HEK293 (cell line): Measurements from ENCODE around the gene FBRSL1.

Experiments used
- CTCF ChIA-PET: fragments of 350-600 bp; formaldehyde crosslinking; extraction: SDS; loops from one replicate; lab custom pipeline; 2021; ENCODE audit warnings: antibody characterized with exemption; lab: Yijun Ruan, JAX
- POLR2A ChIA-PET: fragments of 300-600 bp; formaldehyde crosslinking; extraction: SDS; loops from one replicate; lab custom pipeline; 2020; ENCODE audit warnings: antibody characterized with exemption, inconsistent platforms; lab: Yijun Ruan, JAX
- H3K27ac ChIP-seq: fragments of 200-500 bp; sonication (Bioruptor generic); 2 replicates; pipeline ENCODE4 v1.5.1; 2014; ENCODE audit warnings: low read depth, low read length, control low read depth, inconsistent platforms; ENCODE audit errors: extremely low read depth
- H3K36me3 ChIP-seq, 2 experiments: fragments of 200-500 bp in 1 of 2; sonication (Bioruptor generic) in 1 of 2; 1 replicate in 1 of 2; 2 replicates in 1 of 2; pipeline ENCODE4 v1.5.1; 2014 to 2017; ENCODE audit warnings: inconsistent platforms in 2 of 2, low read length in 2 of 2; ENCODE audit not compliant: control insufficient read depth in 2 of 2, insufficient read depth in 1 of 2
- H3K4me1 ChIP-seq: fragments of 200-500 bp; sonication (Bioruptor generic); 2 replicates; pipeline ENCODE4 v1.5.1; 2014; ENCODE audit warnings: mild to moderate bottlenecking, low read length, inconsistent platforms; ENCODE audit not compliant: control insufficient read depth, insufficient read depth
- H3K4me3 ChIP-seq: 2 replicates; pipeline ENCODE4 v1.5.1; 2011; ENCODE audit warnings: low read depth, mild to moderate bottlenecking, control low read depth, low read length, moderate library complexity
- H3K9me3 ChIP-seq: fragments of 200-500 bp; sonication (Bioruptor generic); 2 replicates; pipeline ENCODE4 v1.5.1; 2014; ENCODE audit warnings: low read depth, low read length, inconsistent platforms; ENCODE audit not compliant: control insufficient read depth, insufficient read depth
- GLIS2 ChIP-seq: fragments of 450-650 bp; formaldehyde crosslinking; IDR thresholded peaks from 2 replicates; pipeline ENCODE4 v1.5.1; 2016; ENCODE audit warnings: missing biosample characterization, missing genetic modification characterization
- KLF10 ChIP-seq: fragments of 450-650 bp; IDR thresholded peaks from 2 replicates; pipeline ENCODE4 v1.5.1; 2018; ENCODE audit warnings: missing biosample characterization, mild to moderate bottlenecking, missing genetic modification characterization
- KLF8 ChIP-seq: fragments of 450-650 bp; formaldehyde crosslinking; IDR thresholded peaks from 2 replicates; pipeline ENCODE4 v1.5.1; 2016; ENCODE audit warnings: missing biosample characterization, missing genetic modification characterization
- SP2 ChIP-seq: fragments of 450-650 bp; formaldehyde crosslinking; IDR thresholded peaks from 2 replicates; pipeline ENCODE4 v1.5.1; 2016; ENCODE audit warnings: missing biosample characterization, missing genetic modification characterization
- ZBTB48 ChIP-seq: fragments of 450-650 bp; formaldehyde crosslinking; IDR thresholded peaks from 2 replicates; pipeline ENCODE4 v1.5.1; 2016; ENCODE audit warnings: missing biosample characterization, missing genetic modification characterization
- ZNF121 ChIP-seq: fragments of 450-650 bp; formaldehyde crosslinking; IDR thresholded peaks from 2 replicates; pipeline ENCODE4 v1.5.1; 2016; ENCODE audit warnings: missing biosample characterization, missing genetic modification characterization
- ZNF157 ChIP-seq: fragments of 450-650 bp; formaldehyde crosslinking; IDR thresholded peaks from 2 replicates; pipeline ENCODE4 v1.5.1; 2016; ENCODE audit warnings: missing biosample characterization, missing genetic modification characterization
- ZNF658 ChIP-seq: fragments of 450-650 bp; formaldehyde crosslinking; IDR thresholded peaks from 2 replicates; pipeline ENCODE4; 2016; ENCODE audit warnings: missing biosample characterization, missing genetic modification characterization
- ZNF747 ChIP-seq: fragments of 450-650 bp; formaldehyde crosslinking; IDR thresholded peaks from 2 replicates; pipeline ENCODE4 v1.5.1; 2016; ENCODE audit warnings: missing biosample characterization, missing genetic modification characterization
- ZNF76 ChIP-seq: fragments of 450-650 bp; formaldehyde crosslinking; IDR thresholded peaks from 2 replicates; pipeline ENCODE4; 2016; ENCODE audit warnings: low read depth, missing biosample characterization, missing genetic modification characterization, borderline replicate concordance
- ZSCAN23 ChIP-seq: fragments of 450-650 bp; formaldehyde crosslinking; IDR thresholded peaks from 2 replicates; pipeline ENCODE4 v1.5.1; 2016; ENCODE audit warnings: missing biosample characterization, missing genetic modification characterization
- ZSCAN30 ChIP-seq: fragments of 450-650 bp; IDR thresholded peaks from 2 replicates; pipeline ENCODE4 v1.5.1; 2018; ENCODE audit warnings: missing biosample characterization, mild to moderate bottlenecking, missing genetic modification characterization, moderate library complexity
- TF ChIP-seq, protein P1 (sequence below): fragments of 450-650 bp; formaldehyde crosslinking; IDR thresholded peaks from 2 replicates; pipeline ENCODE4 v1.5.1; 2016; ENCODE audit warnings: missing biosample characterization, missing genetic modification characterization
- TF ChIP-seq, protein P2 (sequence below): fragments of 450-650 bp; formaldehyde crosslinking; IDR thresholded peaks from 2 replicates; pipeline ENCODE4 v1.5.1; 2016; ENCODE audit warnings: missing biosample characterization, missing genetic modification characterization
- TF ChIP-seq, protein P3 (sequence below): fragments of 450-650 bp; formaldehyde crosslinking; IDR thresholded peaks from 2 replicates; pipeline ENCODE4 v1.5.1; 2016; ENCODE audit warnings: missing biosample characterization, missing genetic modification characterization, low read depth
- TF ChIP-seq, protein P4 (sequence below): fragments of 450-650 bp; formaldehyde crosslinking; IDR thresholded peaks from 2 replicates; pipeline ENCODE4 v1.5.1; 2016; ENCODE audit warnings: missing biosample characterization, missing genetic modification characterization
- TF ChIP-seq, protein P5 (sequence below): fragments of 450-650 bp; formaldehyde crosslinking; IDR thresholded peaks from 2 replicates; pipeline ENCODE4 v1.5.1; 2017; ENCODE audit warnings: missing biosample characterization, missing genetic modification characterization

The FBRSL1 gene

DNA sequence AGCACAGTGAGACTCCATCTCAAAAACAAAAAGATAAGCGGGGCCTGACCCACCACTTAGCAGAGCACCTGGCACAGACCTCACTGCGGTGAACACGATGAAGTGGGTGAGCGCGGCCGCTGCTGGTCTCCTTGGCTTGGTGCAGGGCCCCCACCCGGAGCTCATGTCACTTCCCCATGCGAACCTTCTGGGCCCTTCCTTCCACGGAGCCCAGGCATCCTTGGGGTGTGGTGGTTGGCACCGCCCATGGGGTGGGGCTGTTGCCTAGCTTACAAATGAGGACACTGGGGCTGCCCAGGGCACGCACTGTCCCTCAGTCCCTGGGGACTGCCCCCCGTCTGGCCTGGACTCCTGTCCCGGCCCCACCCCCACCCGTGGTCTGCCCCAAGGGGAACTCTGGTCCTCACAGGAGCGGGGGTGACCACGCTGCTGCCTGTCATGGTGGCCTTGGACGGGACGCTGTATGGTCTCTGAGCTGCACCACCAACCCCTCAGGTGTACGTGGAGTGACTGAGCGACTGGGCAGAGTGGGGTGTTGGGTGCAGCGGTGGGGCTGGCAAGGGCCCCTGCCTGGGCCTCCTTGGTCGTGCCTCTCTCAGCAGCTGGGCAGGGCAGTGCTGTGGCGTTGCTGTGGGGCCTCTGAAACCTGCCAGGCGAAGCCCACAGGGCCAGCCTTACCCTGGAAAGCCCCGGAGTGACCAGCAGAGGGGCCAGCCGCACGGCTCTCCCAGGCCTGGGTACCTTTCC is 15.3 kb downstream of the FBRSL1 start (continued):
- TF ChIP-seq, protein P1, sequence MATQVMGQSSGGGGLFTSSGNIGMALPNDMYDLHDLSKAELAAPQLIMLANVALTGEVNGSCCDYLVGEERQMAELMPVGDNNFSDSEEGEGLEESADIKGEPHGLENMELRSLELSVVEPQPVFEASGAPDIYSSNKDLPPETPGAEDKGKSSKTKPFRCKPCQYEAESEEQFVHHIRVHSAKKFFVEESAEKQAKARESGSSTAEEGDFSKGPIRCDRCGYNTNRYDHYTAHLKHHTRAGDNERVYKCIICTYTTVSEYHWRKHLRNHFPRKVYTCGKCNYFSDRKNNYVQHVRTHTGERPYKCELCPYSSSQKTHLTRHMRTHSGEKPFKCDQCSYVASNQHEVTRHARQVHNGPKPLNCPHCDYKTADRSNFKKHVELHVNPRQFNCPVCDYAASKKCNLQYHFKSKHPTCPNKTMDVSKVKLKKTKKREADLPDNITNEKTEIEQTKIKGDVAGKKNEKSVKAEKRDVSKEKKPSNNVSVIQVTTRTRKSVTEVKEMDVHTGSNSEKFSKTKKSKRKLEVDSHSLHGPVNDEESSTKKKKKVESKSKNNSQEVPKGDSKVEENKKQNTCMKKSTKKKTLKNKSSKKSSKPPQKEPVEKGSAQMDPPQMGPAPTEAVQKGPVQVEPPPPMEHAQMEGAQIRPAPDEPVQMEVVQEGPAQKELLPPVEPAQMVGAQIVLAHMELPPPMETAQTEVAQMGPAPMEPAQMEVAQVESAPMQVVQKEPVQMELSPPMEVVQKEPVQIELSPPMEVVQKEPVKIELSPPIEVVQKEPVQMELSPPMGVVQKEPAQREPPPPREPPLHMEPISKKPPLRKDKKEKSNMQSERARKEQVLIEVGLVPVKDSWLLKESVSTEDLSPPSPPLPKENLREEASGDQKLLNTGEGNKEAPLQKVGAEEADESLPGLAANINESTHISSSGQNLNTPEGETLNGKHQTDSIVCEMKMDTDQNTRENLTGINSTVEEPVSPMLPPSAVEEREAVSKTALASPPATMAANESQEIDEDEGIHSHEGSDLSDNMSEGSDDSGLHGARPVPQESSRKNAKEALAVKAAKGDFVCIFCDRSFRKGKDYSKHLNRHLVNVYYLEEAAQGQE (tag by site-specific recombination) = no peak
- TF ChIP-seq ZNF658 (no peak), ZNF121 (tag by site-specific recombination) (peak; percentile 78), ZNF76 (tag by site-specific recombination) (no peak), ZBTB48 (no peak), ZSCAN30 (tag by site-specific recombination) (no peak), ZNF747 (tag by site-specific recombination) (no peak), KLF8 (tag by site-specific recombination) (peak; percentile 23; the same call in 1 of the 2 replicates), GLIS2 (peak; percentile 35), KLF10 (tag by site-specific recombination) (no peak)
- TF ChIP-seq, protein P2, sequence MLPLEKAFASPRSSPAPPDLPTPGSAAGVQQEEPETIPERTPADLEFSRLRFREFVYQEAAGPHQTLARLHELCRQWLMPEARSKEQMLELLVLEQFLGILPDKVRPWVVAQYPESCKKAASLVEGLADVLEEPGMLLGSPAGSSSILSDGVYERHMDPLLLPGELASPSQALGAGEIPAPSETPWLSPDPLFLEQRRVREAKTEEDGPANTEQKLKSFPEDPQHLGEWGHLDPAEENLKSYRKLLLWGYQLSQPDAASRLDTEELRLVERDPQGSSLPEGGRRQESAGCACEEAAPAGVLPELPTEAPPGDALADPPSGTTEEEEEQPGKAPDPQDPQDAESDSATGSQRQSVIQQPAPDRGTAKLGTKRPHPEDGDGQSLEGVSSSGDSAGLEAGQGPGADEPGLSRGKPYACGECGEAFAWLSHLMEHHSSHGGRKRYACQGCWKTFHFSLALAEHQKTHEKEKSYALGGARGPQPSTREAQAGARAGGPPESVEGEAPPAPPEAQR (tag by site-specific recombination) = no peak

DNA sequence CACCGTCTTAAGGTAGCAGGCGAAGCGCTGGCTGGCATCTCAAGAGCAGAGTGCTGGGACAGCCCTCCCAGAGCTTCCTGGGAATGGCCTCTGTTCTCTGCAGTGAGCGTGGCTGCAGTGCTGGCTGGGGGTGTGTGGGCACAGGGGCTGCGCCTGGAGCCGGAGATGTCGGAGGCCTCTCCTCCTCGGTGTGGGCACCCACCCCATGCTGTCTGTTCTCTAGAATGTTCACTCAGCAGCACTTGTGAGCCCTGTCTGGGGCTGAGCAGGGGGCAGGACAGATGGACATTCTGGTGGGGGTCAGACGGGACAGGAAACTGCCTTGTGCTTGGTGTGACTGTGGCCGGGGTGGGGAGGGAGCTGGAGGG is 15.9 kb downstream of the FBRSL1 start:
- ChIA-PET POLR2A (no interaction called here), CTCF (interaction anchor here (0.8 to 1.6 kb wide), 2 partner anchors 18 to 55 kb away, joined by 3 to 6 read pairs; no protein-coding TSS in a partner anchor)
- H3K9me3 ChIP-seq = no peaks in the 10 kb centered on the region
- no peak overlapping the region for H3K4me3 ChIP-seq
- TF ChIP-seq ZNF157 = no peak
- TF ChIP-seq ZSCAN23 (tag by site-specific recombination) = no peak
- peak; percentile 37; the same call in 1 of the 2 replicates for TF ChIP-seq SP2 (tag by site-specific recombination)
- TF ChIP-seq GLIS2 = no peak
- TF ChIP-seq, protein P3, sequence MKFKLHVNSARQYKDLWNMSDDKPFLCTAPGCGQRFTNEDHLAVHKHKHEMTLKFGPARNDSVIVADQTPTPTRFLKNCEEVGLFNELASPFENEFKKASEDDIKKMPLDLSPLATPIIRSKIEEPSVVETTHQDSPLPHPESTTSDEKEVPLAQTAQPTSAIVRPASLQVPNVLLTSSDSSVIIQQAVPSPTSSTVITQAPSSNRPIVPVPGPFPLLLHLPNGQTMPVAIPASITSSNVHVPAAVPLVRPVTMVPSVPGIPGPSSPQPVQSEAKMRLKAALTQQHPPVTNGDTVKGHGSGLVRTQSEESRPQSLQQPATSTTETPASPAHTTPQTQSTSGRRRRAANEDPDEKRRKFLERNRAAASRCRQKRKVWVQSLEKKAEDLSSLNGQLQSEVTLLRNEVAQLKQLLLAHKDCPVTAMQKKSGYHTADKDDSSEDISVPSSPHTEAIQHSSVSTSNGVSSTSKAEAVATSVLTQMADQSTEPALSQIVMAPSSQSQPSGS (tag by site-specific recombination) = no peak
- TF ChIP-seq, protein P4, sequence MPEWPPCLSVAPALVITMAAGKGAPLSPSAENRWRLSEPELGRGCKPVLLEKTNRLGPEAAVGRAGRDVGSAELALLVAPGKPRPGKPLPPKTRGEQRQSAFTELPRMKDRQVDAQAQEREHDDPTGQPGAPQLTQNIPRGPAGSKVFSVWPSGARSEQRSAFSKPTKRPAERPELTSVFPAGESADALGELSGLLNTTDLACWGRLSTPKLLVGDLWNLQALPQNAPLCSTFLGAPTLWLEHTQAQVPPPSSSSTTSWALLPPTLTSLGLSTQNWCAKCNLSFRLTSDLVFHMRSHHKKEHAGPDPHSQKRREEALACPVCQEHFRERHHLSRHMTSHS (tag by site-specific recombination) = no peak
- TF ChIP-seq, protein P5, sequence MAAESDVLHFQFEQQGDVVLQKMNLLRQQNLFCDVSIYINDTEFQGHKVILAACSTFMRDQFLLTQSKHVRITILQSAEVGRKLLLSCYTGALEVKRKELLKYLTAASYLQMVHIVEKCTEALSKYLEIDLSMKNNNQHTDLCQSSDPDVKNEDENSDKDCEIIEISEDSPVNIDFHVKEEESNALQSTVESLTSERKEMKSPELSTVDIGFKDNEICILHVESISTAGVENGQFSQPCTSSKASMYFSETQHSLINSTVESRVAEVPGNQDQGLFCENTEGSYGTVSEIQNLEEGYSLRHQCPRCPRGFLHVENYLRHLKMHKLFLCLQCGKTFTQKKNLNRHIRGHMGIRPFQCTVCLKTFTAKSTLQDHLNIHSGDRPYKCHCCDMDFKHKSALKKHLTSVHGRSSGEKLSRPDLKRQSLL (tag by site-specific recombination) = peak; percentile 72; the same call in 1 of the 2 replicates
- peak overlapping the region; percentile 69; the same call in 1 of the 2 replicates for H3K27ac ChIP-seq
- H3K4me1 ChIP-seq = peaks cover 31% of the 10 kb centered on the region
- H3K36me3 ChIP-seq = peaks cover 0 to 15% of the 10 kb centered on the region in 2 experiments; a peak in 1 of 3 replicates
